GM12873 (cell line): ENCODE measurements around the gene TNK2.
A peak's percentile ranks its signal among the peaks of the same experiment; 100 is the strongest.

Experiments
- CTCF ChIP-seq: IDR thresholded peaks from 2 replicates; pipeline ENCODE4 v1.5.1; 2012; ENCODE audit warnings: low read depth, mild to moderate bottlenecking, moderate library complexity, low read length, control low read depth; ENCODE audit not compliant: insufficient read depth; ENCODE audit errors: missing control alignments

The TNK2 gene

GRCh38 chr3:195853996-195854395 lies 54.4 kb downstream of the TNK2 start:
- no peak for TF ChIP-seq CTCF

GRCh38 chr3:195853036-195853435 lies 55.3 kb downstream of the TNK2 start:
- TF ChIP-seq CTCF = no peak

GRCh38 chr3:195850857-195851543 lies 57.4 kb downstream of the TNK2 start:
- TF ChIP-seq CTCF = peak; percentile 100

- TF ChIP-seq CTCF = no peak
Measured at GRCh38 chr3:195849322-195850074, 58.9 kb downstream of the TNK2 start.

GRCh38 chr3:195847055-195847950 lies 61.0 kb downstream of the TNK2 start:
- TF ChIP-seq CTCF = no peak

GRCh38 chr3:195845483-195845882 lies 62.9 kb downstream of the TNK2 start:
- no peak for TF ChIP-seq CTCF
